Right atrium auricular region (tissue), 2 donors: ENCODE measurements around the gene GRK1. TPM values are rescaled to one million over a fixed set of nuclear protein-coding genes. Genes with fewer than 3 reads are reported as not detected.
"Not testable (repeated sequence)": the region's sequence is repeated elsewhere in the genome, so short reads cannot be mapped to it uniquely, and the experiment has no call there.

Source experiments
- DNase-seq: peaks from one replicate; pipeline ENCODE4 v3.0.0-alpha.2; 2019; ENCODE audit warnings: low spot score
- H3K27ac ChIP-seq, 2 donors: fragments of 200-600 bp; sonication (generic); 1 replicate in 1 of 2; 2 replicates in 1 of 2; pipeline ENCODE4 v1.5.1; 2016 to 2019
- H3K27me3 ChIP-seq, 2 donors: fragments of 200-600 bp; sonication (generic); one replicate each; pipeline versions ENCODE4 v1.5.1 to v1.6.0; 2017 to 2019
- H3K36me3 ChIP-seq: fragments of 200-600 bp; sonication (generic); one replicate; pipeline ENCODE4 v1.5.1; 2016
- H3K4me1 ChIP-seq, 2 donors: fragments of 200-600 bp; sonication (generic); one replicate each; pipeline versions ENCODE4 v1.5.1 to v1.6.0; 2017 to 2019
- H3K4me3 ChIP-seq, 2 donors: fragments of 200-600 bp; sonication (generic); 1 replicate in 1 of 2; 2 replicates in 1 of 2; pipeline ENCODE4 v1.5.1; 2017 to 2019; ENCODE audit warnings: mild to moderate bottlenecking in 1 of 2, moderate library complexity in 1 of 2
- H3K9me3 ChIP-seq, 2 donors: fragments of 200-600 bp; sonication (generic); one replicate each; pipeline ENCODE4 v1.5.1; 2019
- CTCF ChIP-seq, 2 donors: fragments of 200-600 bp; sonication (generic); IDR thresholded peaks; one replicate each; pipeline ENCODE4 v1.5.1; 2019; ENCODE audit warnings: antibody characterized with exemption in 2 of 2
- total RNA-seq, 2 donors: library from RNA; depleted of rRNA; stranded (reverse); fragments of >200 nt; gene quantifications; one replicate each; pipeline ENCODE4 v1.1.0, GENCODE V29; 2016

Gene GRK1
- total RNA-seq, 2 donors from 2014 or later: not detected

DNA sequence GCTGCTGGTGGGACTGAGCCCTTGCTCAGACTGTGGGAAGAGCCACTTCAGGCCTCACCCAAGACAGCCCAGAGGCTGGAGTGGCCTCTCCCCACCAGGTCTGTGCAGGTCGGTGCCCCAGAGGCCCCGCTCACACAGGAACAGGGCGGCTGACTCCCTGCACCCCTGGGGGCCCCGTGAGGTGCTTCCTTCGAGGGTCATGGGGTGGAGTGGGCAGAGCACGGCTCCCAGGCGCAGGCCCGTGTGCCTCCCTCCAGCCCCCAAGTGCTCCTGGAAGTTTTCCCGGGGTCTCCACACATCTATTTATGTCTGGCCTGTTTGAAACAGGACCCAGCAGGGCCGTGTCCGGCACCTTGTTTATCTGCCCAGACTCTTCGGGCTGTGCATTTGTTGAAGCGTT is 82.5 kb downstream of the GRK1 start:
- no peak for DNase-seq
- H3K4me3 ChIP-seq: no peak overlapping the region
- peaks cover 0 to 11% of the 10 kb centered on the region in 2 donors for H3K4me1 ChIP-seq
- H3K27me3 ChIP-seq: no peaks in the 10 kb centered on the region
- peak overlapping the region in 1 of 2 donors; percentile 74 for H3K27ac ChIP-seq
- H3K36me3 ChIP-seq: no peaks in the 10 kb centered on the region
- H3K9me3 ChIP-seq: no peaks in the 10 kb centered on the region
- TF ChIP-seq CTCF (IDR thresholded peaks at IDR 0.05): no peak

DNA sequence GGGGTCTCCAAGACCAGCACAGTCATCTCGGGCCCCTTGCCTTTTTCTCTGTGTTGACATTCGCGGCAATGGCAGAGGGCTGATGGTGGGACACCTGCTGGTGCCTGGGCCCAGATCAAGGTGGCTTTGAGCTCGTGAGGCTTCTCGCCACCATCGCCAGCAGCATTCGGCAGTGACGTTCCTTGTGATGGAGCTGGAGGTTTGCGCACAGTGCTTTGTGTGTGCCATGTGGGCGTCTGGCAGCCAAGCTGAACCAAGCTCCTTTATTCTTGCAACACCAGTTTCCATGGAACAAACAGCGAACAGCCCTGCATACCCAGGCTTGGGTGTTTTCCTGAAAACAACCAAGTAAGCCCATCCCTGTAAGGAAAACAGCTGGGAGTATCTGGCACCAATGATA is 82.9 kb downstream of the GRK1 start:
- no peak for TF ChIP-seq CTCF (IDR thresholded peaks at IDR 0.05)
- H3K27ac ChIP-seq: peak overlapping the region in 1 of 2 donors; percentile 74
- no peak for DNase-seq
- H3K27me3 ChIP-seq: no peaks in the 10 kb centered on the region
- no peaks in the 10 kb centered on the region for H3K9me3 ChIP-seq
- no peak overlapping the region for H3K4me3 ChIP-seq
- no peaks in the 10 kb centered on the region for H3K36me3 ChIP-seq
- H3K4me1 ChIP-seq: peaks cover 0 to 11% of the 10 kb centered on the region in 2 donors

- Histone ChIP-seq H3K4me1 (peaks cover 0 to 11% of the 10 kb centered on the region in 2 donors), H3K27me3 (no peaks in the 10 kb centered on the region), H3K4me3 (no peak overlapping the region), H3K9me3 (no peaks in the 10 kb centered on the region), H3K36me3 (no peaks in the 10 kb centered on the region), H3K27ac (no peak overlapping the region)
- TF ChIP-seq CTCF (IDR thresholded peaks at IDR 0.05): no peak
- no peak for DNase-seq
Measured at GRCh38 chr13:113750554-113751399, 83.8 kb downstream of the GRK1 start.

- DNase-seq: no peak
- no peak overlapping the region for H3K4me3 ChIP-seq
- no peak overlapping the region for H3K27ac ChIP-seq
- H3K4me1 ChIP-seq: peaks cover 0 to 11% of the 10 kb centered on the region in 2 donors
- H3K27me3 ChIP-seq: no peaks in the 10 kb centered on the region
- H3K9me3 ChIP-seq: no peaks in the 10 kb centered on the region
- no peak for TF ChIP-seq CTCF (IDR thresholded peaks at IDR 0.05)
- no peaks in the 10 kb centered on the region for H3K36me3 ChIP-seq
Measured at GRCh38 chr13:113751491-113751890, 84.5 kb downstream of the GRK1 start.

- DNase-seq, H3K9me3 ChIP-seq, H3K27me3 ChIP-seq, H3K36me3 ChIP-seq, H3K4me3 ChIP-seq, H3K27ac ChIP-seq: not testable (repeated sequence)
- H3K4me1 ChIP-seq: peaks cover 0 to 11% of the 10 kb centered on the region in 2 donors
Measured at GRCh38 chr13:113752211-113752986, 85.4 kb downstream of the GRK1 start.

DNA sequence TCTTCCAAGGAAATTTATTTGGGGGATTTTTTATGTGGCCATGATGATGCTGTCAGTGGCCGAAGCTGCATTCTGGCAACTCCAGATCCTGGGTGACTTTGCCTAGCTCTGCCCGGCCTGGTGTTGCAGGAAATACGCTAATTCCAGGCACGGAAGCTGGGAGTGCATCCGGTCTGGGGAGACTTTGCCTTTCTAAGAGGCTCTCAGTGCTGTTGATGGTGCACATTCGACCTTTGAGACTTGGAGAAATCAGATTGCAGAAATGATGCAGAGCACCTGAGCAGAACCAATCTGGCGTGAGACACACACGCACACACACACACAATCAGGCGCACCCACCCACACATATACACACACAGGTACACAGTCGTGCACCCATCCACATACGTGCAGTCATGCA is 86.2 kb downstream of the GRK1 start:
- Histone ChIP-seq H3K4me3 (no peak overlapping the region), H3K36me3 (no peaks in the 10 kb centered on the region), H3K27ac (no peak overlapping the region), H3K27me3 (no peaks in the 10 kb centered on the region), H3K4me1 (peaks cover 0 to 14% of the 10 kb centered on the region in 2 donors), H3K9me3 (no peaks in the 10 kb centered on the region)
- no peak for TF ChIP-seq CTCF (IDR thresholded peaks at IDR 0.05)
- no peak for DNase-seq
